ENCODE data around the gene ESPNL.
"Not testable (repeated sequence)": the region's sequence is repeated elsewhere in the genome, so short reads cannot be mapped to it uniquely, and the experiment has no call there.

Gene ESPNL

GRCh38 chr2:238100049-238100820 lies at the start of gene ESPNL:
TSS of gene ESPNL (plus strand) at chr2:238100340. CDS start at chr2:238100420, 80 bp downstream.
- FAIRE-seq (no peak), DNase-seq (ENCODE audit: low spot score) (peak; percentile 59)

GRCh38 chr2:238053191-238053776 lies 46.9 kb upstream of the ESPNL start:
- FAIRE-seq (no peak), DNase-seq (ENCODE audit: low spot score) (peak; percentile 22)

GRCh38 chr2:238055841-238056240 lies 44.3 kb upstream of the ESPNL start:
- DNase-seq (ENCODE audit: low spot score) (no peak), FAIRE-seq (no peak)

- not testable (repeated sequence) for FAIRE-seq; DNase-seq (ENCODE audit: low spot score)
Measured at GRCh38 chr2:238057696-238058575, 42.2 kb upstream of the ESPNL start.

- FAIRE-seq, result no peak
- no peak for DNase-seq (ENCODE audit: low spot score)
Measured at GRCh38 chr2:238059505-238059904, 40.6 kb upstream of the ESPNL start.

GRCh38 chr2:238060096-238060541 lies 40.0 kb upstream of the ESPNL start:
- DNase-seq (ENCODE audit: low spot score) (no peak), FAIRE-seq (no peak)

- FAIRE-seq (peak; percentile 72), DNase-seq (ENCODE audit: low spot score) (peak; percentile 89)
Measured at GRCh38 chr2:238060542-238061314, 39.4 kb upstream of the ESPNL start, which contains the start of gene SCLY. TSS of gene SCLY (plus strand) at chr2:238061001. CDS start at chr2:238061055, 54 bp downstream.

- no peak for FAIRE-seq
- peak; percentile 25 for DNase-seq (ENCODE audit: low spot score)
Measured at GRCh38 chr2:238061315-238062202, 38.6 kb upstream of the ESPNL start.

GRCh38 chr2:238063414-238064189 lies 36.5 kb upstream of the ESPNL start:
- FAIRE-seq, result no peak

GRCh38 chr2:238064376-238064775 lies 35.8 kb upstream of the ESPNL start:
- FAIRE-seq (no peak), DNase-seq (ENCODE audit: low spot score) (no peak)

More at GRCh38 chr2:238063414-238064189, 36.5 kb upstream of the ESPNL start:
- no peak for DNase-seq (ENCODE audit: low spot score)

- DNase-seq (ENCODE audit: low spot score) (no peak), FAIRE-seq (no peak)
Measured at GRCh38 chr2:238065071-238065846, 34.9 kb upstream of the ESPNL start.

- FAIRE-seq (no peak), DNase-seq (ENCODE audit: low spot score) (no peak)
Measured at GRCh38 chr2:238066218-238066617, 33.9 kb upstream of the ESPNL start.

GRCh38 chr2:238066718-238067117 lies 33.4 kb upstream of the ESPNL start:
- not testable (repeated sequence) for FAIRE-seq; DNase-seq (ENCODE audit: low spot score)

- no peak for DNase-seq (ENCODE audit: low spot score)
- FAIRE-seq, result no peak
Measured at GRCh38 chr2:238067939-238068338, 32.2 kb upstream of the ESPNL start.

- FAIRE-seq, result no peak
- DNase-seq (ENCODE audit: low spot score), result no peak
Measured at GRCh38 chr2:238069021-238069709, 31.0 kb upstream of the ESPNL start.

- no peak for DNase-seq (ENCODE audit: low spot score)
- FAIRE-seq, result no peak
Measured at GRCh38 chr2:238069877-238070276, 30.3 kb upstream of the ESPNL start.

- FAIRE-seq, result peak; percentile 2
- no peak for DNase-seq (ENCODE audit: low spot score)
Measured at GRCh38 chr2:238075397-238075796, 24.7 kb upstream of the ESPNL start.

GRCh38 chr2:238077292-238077691 lies 22.8 kb upstream of the ESPNL start:
- DNase-seq (ENCODE audit: low spot score) (no peak), FAIRE-seq (no peak)

Measured in RCC 7860 (cell line).